ENCODE data around the gene NR4A2.

Gene NR4A2

GRCh38 chr2:156339865-156340264, 7.3 kb upstream of the NR4A2 start:
- DNase-seq: no peak

DNA sequence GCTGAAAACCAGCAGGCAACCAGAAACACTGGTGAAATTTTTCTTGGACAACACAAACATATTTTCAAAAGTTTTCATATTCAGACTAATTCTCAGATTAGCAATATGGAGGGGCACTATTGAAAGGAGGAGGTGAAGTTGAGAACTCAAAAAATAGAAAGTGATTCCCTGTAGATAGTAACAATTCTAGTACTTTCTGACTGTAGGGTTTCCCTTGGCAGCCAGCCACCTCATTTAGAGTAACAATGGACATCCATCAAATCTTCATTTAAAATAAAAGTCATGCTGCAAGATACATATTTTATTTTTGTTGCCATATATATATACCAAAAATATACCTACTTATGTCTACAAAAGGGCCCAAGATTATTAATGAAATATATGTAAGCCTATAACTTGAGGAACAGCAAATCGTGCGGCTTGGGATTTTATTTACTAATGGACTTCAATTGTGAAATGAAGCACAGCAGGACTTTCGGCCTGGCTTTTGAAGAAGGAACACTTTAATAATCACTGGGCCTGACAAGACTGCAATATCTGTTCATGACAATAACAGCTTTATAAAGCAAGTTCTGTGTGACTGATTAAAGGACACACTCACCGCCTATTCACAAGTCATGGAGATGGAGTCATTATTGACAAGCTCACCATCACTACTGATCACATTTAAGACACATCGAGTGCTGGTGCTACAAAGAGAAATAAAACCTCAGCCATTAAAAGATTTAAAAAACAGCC, 6.8 kb upstream of the NR4A2 start:
- no peak for DNase-seq

- no peak for DNase-seq
Observed at GRCh38 chr2:156338578-156338977, 6.1 kb upstream of the NR4A2 start.

DNA sequence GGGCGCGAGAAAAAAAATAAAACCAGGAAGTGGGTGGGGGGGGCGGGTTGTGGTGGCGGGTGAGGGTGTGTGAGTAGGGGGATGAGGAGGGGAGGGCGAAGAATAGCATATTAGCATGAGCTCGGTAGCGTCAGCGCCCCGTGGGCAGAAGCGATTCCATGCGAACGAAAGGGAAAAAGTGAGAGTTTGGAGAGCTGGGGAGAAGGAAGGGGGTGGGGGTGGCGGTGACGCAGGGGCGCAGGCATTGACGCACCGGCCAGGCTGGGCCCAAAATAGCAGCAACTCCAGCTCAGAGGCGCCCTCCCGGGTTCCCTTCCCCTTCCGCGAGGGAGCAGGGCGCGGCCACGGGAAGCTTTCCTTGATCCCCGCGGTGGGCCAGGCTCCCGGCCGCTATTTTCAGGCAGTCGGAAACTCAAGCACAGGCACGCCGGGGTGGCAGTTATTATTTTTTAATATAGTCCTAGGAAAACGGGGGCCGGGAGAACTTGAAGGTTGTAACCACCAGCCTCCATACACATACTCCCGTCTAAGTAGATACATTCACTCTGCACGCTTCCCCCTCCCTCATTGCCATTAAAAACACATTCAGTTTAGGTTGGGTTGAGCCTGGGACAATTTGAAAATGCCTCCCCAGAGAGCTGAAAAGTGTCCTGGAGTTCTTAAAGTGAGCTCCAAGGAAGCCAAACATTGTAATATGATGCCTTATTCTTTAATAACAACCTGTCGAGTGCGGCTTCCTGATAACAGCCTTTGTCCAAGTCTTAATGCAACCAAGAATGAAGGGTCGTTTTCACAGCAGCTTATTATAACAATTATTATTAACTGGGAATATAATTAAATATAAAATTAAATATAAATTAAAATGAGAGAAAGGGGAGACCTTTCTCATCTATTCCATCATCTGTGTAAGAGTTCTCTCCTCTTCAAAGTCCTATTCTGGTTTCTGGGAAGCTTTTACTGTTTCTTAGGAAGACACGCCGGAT, 2.3 kb upstream of the NR4A2 start:
- peak; percentile 93 for DNase-seq

- DNase-seq: peak; percentile 71
Observed at GRCh38 chr2:156333951-156334495, 1.5 kb upstream of the NR4A2 start.

DNA sequence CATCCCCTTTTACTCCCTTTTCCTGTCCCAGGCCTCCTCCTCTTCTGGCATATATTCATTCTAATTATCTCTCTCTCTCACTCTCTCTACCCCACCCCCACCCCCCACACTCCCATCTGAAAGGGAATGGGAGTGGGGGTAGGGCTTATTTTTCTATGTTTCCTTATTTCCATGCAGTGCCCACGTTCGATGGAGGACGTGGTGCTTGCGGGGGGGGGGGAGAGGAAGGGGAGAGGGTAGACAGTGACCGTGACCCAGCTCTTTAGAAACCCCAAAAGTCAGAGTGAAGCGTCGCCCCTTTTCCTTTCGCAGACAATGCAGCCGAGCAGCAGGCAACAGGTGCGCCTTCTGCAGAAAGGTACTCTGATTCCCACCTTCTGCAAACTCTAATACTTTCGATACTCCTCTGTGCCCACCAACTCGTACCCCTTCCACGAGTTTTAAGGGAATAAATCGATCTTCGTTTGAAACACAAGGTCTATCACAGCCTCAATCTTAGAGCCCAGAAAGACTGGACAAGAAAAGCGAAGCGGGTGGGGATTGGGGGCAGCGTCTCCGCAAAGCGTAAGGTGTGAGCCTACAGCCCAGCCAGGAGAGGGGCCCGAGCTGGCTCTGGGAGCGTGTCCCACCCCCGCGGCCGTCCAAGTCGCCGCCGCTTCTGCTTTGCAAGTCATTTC, 891 bp upstream of the NR4A2 start:
- peak; percentile 21 for DNase-seq

DNA sequence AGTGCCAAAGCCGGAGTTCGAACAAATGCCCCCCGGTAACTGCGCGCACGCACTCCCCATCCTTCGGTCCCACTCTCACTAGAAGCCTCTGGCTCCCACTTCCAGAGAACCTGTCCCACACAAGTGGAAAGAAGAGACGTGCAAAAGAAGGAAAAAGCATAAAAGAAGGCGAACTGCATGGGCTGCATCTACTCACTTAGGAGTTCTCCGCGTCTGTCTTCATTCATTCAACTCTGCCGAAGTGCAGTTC, 312 bp downstream of the NR4A2 start:
- DNase-seq: no peak

- DNase-seq: peak; percentile 62
Observed at GRCh38 chr2:156331572-156332283, 793 bp downstream of the NR4A2 start.

- DNase-seq: no peak
Observed at GRCh38 chr2:156329927-156330726, 2.4 kb downstream of the NR4A2 start.

DNA sequence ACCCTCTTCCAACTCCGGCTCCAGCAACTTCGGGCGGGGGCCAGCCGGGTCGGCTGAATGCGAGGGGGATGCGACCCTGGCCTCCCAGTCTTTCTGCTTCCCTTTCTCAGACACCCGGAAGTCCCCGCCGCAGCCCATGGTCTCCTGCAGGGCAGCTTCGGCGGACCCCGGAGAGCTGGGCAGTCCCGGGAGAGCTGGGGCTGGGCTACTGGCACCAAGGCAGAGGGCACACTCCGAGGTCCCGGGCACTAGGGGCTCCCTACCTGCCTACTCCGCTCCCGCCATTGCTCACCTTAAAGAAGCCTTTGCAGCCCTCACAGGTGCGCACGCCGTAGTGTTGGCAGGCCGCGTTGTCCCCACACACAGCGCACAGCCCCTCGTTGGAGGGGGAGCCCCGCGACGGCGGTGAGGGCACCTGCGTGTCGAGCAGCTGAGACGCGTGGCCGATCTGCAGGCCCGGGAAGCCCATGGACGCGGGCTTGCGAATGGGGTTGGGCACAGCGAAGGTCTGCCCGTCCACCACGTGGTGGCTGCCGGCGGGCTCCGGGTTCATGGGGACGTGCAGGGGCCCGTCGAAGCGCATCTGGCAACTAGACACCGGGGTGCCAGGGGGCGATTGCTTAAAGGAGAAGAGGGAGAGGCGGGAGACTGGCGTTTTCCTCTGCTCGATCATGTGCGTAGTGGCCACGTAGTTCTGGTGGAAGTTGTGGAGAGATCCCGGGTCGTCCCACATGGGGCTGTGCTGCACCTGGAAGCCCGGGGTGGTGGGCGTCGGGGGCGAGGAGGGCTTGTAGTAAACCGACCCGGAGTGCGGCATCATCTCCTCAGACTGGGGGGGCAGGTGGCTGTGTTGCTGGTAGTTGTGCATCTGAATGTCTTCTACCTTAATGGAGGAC, 3.2 kb downstream of the NR4A2 start:
- no peak for DNase-seq

- DNase-seq: no peak
Observed at GRCh38 chr2:156327835-156328695, 4.5 kb downstream of the NR4A2 start.

DNA sequence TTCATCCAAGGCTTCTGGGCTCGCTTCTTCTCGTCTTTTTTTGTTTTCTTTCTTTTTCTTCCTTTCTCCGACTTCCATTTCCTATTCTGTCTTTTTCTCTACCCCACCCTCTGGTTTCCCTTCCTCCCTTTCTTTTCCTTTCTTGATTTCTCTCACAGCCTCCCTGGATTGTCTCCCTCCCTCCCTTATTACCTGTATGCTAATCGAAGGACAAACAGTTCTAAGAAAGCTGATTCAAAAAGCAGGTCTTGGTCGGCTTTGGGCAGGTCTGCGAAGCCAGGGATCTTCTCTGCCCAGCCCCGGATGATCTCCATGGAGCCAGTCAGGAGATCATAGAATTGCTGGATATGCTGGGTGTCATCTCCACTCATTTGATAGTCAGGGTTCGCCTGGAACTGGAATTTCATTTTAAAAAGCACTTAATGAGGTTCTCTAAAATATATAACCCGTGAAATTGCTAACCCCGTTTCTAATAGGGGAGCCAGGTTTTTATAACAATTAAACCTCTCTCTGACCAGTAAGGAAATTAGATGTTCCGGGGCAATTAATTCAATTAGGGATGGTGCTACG, 5.9 kb downstream of the NR4A2 start:
- no peak for DNase-seq

GRCh38 chr2:156325688-156326525, 6.6 kb downstream of the NR4A2 start:
- DNase-seq: no peak

- no peak for DNase-seq
Observed at GRCh38 chr2:156323754-156324153, 8.8 kb downstream of the NR4A2 start.

DNA sequence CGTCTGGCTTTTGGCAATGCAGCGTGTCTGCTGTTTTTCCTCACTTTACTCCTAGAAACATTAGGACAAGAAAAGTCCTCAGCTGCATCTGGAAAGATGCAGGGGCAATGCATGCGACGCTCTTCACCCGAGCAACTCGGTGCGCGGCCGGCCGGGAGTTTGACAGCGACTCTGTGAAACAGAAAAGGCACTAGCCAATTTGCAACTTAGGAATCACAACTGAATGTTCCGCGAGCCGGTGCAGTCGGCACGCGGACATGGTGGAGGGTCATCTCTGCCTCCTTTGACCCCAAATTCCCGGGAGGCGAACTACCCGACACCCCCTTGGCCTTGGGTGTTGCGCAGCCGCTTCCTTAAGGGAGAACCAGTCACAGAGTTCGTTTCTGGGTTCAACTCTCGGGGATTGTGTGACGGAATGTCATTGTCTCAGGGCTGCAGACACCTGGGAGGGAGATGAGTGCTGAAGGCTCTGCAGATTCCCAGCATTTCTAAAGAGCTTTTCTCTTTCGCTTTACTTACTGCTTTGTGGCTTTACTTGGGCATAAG, 9.8 kb downstream of the NR4A2 start:
- DNase-seq: no peak

- DNase-seq: no peak
Observed at GRCh38 chr2:156322051-156322685, 10.4 kb downstream of the NR4A2 start.

GRCh38 chr2:156321243-156321904, 11.1 kb downstream of the NR4A2 start:
- DNase-seq: no peak
